ENCODE measurements around the gene SEMA6D.

SEMA6D gene

DNA sequence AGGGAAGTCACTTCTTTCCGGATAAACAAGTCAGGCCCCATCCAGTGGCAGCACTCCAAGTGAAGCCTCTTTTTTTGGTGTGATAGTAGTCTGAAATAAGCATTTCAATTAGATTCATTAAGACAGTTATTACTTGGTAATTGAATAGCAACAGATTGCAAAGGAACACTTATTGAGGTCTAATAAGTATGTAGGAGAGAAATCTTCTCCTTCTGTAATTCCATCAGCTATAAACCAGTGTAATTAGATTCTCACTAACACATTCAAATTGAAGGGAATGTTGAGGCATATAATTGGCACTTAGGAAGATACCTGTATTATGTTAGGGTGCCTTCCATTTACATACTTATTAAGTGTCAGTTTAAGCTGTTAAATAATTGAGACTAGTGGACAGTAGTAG is 73.9 kb downstream of the SEMA6D start:
- no peak for DNase-seq

DNA sequence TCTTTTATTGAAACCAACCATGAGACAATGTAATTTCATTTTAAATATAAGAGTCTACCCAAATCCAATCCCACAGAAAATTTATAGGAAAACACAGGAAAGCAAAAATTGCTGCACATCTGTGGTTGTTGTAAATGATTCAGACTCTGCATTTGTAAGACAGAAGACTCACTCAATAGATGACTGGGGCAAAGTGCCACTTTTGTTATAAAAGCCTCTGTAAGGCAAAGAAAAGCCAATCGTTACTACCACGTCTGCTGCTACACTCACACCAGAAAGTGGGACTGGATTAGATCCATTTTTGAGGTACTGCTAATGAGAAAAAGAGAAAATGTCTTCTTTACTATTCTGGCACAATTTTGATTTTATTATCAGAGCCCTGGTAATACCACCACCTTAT is 74.9 kb downstream of the SEMA6D start:
- no peak for DNase-seq

DNA sequence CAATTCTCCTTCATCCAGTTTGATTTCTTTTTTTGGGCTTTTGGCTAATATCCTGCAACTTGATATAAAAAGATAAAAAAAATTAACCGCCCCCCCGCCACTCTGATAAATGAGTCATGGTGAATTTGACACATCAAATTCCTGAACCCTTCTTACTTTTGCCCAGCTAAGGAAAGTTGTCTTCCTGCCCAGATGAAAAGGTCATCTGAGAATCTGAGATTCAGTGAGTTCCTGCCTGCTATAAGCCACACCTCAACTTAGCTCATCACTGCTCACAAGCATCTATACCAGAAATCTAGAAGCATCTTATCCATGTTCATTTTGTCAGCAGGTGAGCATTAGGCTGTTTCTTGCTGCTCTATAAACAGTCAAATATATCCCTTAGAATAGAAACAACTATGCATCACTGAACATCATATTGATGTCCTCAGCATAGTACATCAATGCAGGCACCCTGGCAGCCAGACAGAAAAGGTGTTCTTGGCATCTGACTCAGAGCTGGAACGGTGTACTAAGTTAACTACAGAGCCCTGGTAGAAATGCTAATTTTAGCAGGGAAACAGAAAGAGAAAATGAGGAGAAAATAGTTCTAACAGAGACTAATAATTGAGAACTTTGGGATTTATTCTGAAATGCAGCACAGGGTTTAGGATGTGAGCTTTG is 77.1 kb downstream of the SEMA6D start:
- no peak for DNase-seq

DNA sequence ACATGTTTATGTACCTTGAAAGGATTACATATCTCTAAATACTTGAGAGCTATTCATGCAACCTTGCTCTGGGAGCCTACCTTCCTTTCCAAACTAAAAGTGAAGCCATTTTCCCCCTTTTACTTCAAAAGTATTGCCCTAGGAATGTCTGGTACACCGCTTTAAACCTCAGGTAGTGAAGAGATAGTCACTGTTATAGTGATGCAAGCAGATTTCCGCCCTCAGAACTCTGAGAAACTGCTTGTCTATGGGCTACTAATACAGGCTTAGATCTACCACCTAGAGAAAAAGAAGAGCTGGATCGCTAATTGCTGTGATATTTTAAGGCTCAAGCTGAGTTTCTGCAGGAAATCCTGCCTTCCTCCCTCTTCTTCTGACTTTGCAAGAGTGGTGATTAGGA is 78.6 kb downstream of the SEMA6D start:
- no peak for DNase-seq

DNA sequence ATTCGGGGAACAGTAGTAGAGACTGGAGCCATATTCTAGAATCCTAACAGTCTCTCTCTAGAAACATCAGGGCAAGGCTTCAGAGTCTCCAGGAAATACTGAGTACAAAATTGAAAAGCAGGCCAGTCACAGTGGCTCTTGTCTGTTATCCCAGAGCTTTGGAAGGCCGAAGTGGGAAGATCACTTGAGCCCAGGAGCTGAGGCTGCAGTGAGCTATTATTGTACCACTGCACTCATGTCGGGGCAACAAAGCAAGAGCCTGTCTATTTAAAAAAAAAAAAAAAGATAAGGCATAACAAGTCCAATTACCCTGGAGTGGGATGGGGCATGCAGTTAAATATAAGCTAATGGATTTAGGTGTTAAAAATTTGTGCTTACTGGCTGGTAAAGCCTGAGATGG is 79.0 kb downstream of the SEMA6D start:
- DNase-seq, result no peak

DNA sequence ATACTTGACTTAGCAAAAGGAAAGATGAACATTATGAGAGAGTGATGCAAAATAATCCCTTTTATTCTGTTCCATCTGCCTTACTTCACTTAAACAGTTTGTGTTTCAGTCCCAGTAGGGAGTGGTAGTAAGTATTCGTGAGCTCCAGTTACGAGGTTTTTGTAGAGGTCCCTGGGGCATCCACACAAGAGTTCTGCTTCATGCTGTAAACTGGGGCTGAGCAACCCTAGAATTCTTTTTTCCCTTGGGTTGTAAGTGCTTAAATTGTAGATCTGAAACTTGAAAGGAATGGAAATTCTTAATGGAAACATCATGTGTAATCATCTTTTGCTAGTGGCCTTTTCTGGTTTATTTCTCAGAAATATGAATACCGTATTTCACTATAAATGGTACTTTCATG is 79.5 kb downstream of the SEMA6D start:
- no peak for DNase-seq

DNA sequence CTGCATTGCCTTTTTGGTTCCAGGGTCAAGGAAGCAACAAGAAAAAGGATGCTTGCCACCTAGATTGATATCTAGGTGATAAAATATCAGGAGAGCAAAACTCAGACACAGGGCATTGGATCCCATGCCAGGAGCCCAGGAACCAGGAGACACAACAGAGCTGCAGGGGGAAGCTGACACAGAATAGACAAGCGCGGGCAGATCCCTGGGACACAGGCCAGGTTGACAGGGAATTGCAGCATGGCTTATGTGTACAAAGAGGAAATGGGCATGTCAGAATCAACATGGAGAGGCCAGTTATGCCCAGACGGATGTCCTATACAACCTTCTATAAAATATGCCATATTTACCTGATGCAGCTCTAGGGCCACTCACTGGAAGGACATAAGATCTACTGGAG is 84.2 kb downstream of the SEMA6D start:
- DNase-seq, result peak in 1 of 2 experiments; percentile 41

DNA sequence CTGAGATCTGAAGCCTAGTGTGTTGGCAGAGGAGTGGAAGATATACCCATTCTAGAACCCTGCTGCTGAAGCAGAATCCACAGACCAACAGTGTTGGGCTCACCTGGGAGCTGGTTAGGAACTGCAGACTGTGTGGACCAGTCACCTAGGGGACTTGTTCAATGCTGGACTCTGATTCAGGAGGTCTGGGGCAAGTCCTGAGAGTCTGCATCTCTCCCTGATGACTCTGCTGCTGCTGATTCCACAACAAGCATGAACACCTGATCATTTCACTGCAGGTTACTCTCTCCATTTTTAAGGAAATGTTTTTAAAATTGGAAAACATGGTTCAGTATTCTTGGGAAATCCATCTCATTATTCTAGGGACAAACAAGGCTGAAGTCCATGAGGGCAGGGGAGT is 84.9 kb downstream of the SEMA6D start:
- no peak for DNase-seq

DNA sequence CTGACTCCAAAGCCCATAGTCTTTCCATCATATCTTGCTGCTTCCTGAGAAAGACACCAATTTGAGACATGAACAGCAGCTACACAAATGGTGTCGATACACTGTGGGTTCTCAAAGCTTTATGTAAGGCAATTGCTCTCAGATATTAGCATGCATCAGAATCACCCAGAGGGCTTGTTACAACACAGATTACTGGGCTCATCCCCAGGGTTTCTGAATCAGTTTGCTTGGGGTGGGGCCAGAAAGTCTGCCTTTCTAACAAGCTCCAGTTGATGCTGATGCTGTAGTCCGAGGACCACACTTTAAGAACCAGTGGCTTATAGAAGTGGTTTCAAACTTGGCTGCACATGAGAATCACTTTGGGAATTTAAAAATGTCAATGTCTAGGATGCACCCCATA is 86.5 kb downstream of the SEMA6D start:
- no peak for DNase-seq

DNA sequence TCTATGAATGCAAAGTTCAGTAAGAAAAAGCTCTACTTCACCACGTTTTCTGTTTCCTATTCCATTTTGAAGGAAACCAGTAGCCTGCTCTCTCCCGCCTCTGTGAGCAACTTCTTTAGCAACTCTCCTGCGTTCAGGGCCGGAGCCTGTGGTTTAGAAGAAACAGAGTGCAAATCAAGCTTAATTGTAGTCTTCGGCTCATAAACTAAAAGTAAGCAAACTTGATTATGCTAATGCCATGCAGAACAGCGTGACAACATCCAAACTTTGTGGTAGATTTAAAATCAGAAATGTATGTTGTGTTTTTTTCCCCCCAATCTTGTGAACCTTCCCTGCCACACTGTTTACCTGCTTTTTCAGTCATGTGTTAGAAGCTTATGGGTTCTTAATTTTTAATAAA is 87.4 kb downstream of the SEMA6D start:
- no peak for DNase-seq

DNA sequence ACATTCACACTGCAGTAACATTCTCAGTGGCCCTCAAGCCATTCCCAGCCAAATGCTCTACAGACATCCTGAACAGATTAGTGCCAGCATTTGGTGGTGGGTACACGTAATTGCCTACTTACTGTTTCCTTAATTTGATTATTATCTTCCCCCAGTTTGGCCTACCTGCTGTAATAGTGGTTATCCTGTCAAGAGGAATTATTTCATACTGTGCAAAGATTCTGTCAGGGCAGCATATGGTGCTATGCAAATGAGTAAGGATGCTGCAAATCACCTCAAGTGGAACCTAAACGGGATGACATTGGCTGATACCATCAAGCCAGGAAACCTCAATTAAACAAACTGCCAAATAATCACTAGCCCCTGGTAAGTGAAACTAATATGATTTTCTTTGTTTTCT is 88.7 kb downstream of the SEMA6D start:
- no peak for DNase-seq

DNA sequence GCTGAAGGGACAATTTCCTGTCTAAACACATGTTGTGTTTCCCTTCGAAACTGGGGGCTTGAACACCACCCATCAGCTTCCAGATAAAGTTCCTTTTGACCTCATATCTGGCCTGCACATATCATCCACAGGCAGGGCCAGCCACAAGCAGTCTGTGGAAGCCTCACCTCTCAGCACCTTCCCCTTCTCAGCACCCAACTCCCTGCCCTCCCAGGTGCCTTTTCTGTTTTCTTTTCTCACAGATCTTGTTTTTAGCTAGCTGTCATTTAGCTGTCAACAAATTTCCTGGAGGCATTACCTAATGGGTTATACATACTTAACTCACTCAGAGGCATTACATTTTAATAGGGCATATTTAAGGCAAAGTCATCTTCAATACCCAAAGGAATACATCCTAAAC is 93.9 kb downstream of the SEMA6D start:
- DNase-seq, result no peak

DNA sequence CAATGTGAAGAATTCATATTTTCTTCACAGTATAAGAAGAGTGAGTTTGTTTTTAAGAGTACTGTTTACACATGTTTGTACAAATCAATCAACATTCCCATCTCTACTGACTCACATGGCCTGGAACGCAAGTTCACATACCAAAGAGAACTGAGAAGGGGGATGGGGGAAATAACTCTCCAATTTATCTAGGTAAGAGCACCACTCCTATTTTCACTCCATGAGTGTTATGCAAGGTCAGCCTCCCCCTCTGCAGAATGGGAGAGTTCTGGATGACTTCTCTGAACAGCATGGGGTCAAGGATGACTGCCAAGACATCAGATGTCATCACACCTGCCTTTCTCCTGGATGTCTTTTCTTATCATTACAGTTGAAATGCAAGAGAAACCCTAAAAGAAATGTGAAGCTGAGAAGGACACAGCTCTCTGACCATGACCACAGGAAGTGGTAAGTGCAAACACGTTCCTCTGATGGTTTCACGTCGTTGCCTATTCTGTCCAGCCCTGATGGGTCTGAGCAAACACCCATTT is 95.2 kb downstream of the SEMA6D start:
- peak in 1 of 2 experiments; percentile 15 for DNase-seq

DNA sequence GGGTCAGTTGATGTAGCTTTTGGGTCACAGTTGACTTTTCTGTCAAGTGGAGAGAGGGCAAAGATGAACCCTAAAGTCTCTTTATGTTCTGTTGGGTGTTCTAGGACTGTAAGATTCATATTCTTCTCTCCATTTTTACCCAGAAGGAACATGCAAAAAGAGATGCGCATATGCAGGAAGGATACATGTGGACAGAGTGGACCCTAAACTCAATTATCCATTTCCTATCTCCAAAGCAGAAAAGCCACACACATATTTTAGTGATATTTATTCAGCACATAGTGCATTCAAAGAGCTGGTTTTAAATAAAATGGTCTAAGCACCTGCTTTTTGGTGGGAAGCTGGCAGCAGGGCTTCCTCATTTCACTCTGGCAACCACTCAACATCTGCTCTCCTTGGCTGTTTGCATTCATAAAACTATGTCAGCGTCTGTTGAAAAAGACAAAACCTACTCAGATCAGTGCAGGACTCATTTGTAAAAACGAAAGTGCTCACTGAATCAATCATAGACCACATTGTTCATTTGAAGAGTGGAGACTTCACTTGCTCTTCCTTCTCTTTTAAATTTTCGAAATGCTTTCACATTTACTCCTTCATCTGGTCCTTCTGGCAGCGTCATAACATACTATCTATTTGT is 96.6 kb downstream of the SEMA6D start:
- peak; percentile 14 to 64 for DNase-seq

DNA sequence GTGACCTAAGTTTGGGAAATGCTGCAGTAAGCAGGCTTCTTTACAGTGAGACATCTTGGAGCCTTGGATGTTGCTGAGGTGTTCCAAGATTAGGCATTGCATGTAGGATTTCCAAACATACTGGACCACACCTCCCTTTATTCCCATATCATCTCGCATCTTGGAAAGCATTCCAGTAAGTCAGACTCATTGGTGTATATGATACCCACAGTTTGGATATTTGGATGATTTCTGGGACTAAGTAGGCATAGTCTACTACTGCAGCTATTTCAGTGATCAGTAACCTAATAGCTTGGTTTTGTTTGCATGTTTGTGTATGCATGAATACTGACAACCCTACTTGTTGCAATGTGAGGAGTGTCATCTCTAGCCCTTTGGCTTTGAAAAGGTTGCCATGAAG is 97.3 kb downstream of the SEMA6D start:
- DNase-seq, result no peak

DNA sequence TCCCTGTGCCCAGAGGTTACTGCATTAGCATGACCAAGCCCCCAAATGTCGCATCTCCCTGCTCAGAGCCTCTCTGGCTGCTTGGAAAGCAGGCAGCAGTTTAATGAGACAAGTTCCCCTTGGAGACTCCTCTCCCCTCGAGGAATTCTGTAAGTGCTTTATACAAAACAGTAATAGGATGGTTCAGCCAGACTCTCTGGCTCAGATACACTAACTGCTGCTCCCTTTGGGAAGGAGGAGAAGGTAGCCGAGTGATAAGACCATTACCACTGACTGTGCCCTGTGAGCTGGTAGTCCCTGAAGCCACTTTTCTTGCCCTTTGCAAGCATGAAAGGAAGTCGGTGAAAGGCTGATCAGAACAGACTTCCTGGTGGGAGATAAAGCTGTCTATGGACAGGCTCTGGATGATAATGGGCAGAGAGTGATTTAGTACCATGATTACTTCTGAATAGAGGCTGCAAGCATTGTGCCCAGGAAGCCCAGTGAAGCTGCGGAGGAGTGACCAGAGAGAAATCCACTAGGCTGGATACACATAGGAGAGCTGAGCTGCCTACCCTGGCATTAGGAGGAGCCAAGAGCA is 100.8 kb downstream of the SEMA6D start:
- DNase-seq, result no peak

DNA sequence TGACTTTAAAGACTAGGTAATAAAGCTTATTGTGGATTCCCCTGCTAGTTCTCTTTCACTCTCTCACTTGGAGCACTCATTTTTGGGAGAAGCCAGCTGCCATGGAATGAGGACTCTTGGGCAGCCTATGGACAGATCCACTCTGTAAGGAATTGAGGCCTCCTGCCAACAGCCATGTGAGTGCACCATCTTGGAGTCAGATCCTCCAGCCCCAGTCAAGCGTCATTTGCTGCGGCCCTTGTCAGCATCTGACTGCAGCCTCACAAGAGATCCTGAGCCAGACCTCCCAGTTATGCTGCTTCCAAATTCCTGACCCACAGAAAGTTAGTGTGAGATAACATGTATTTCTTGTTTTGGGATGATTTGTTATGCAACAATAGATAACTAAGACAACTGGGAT is 101.9 kb downstream of the SEMA6D start:
- DNase-seq, result peak in 1 of 2 experiments; percentile 1

DNA sequence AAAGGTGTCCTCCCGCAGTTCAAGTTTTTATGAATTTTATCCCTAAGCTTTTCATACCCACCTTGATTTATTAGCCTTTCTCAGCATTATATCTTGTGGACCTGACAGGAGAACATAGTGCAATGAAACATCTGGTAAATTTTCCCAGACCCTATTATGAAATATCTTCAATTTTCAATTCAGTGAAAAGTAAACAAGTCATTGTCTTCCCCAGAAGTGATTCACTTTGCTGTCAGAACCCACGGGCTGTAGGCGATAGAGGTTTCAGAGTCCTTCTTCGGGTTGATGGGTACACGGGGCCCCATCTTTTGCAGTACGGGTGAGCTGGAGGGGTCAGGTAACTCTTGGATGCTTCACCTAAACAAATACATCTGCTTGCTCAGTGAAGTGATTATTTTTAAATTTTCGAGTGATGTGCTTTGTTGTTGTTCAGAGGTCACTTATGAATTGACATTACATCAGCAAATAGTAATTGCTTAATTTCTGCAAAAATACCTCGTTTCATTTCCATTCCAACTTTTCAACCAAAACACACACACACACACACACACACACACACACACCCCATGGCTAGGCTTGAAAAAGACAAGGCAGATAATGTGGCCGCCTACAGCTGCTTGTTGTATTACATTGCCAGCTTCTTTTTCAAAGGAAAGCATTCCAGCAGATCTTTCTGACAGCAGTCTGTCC is 102.9 kb downstream of the SEMA6D start:
- DNase-seq, result peak in 1 of 2 experiments; percentile 41

DNA sequence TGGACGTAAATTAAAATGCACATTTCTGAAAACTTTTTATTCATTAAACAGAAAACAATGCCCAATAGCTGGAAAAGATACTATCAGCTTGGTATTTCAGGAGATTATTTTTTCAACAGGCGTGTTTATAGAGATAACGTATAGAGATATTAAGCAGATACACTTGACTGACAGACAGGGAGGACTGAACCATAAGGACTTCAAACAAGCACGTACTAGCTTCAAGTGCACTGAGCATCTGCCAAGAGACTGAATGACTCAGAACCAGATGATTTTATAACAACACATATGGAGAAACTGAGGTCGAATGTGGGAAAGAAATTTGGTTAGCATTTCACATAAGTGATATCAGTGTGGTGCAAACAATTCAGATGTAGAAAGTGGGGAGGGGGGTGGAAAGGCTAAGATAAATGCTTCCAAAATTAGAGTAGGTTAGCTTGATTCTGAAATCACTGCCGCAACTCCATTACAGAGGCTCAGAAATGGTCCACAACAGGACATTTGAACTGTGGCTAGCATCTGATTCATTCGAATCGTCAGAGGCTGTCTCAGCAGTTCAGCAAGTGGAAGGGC is 103.5 kb downstream of the SEMA6D start:
- DNase-seq, result peak in 1 of 2 experiments; percentile 39

DNA sequence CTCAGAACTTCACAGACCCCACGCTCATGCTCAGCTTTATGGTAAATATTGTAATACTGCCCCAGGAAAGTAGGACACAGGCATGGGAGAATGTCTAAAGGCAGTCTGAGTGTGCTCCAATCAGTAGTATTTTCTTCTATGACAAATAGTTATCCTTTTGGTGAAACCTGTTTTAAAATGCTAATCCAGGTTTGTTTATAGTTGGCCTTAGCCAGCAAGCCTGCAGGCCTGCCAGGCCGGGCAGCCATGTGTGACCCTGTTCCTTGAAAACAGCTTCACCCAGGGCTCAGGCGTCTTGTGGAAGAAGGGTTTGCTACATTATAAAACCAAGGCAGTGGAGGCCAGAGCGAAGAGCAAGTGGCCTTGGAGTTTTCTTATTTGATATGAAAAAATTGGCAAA is 104.7 kb downstream of the SEMA6D start:
- peak in 1 of 2 experiments; percentile 2 for DNase-seq
